Lung (tissue), 12 donors: ENCODE data around the gene PCSK5. TPM values are rescaled to one million over a fixed set of nuclear protein-coding genes. Genes with fewer than 3 reads are reported as not detected.

Experiments used
- ATAC-seq: fragments of 200-7000 bp; cut with Tn5 transposase; one replicate; pipeline ENCODE4 v1.9.1; 2020; ENCODE audit warnings: moderate number of reproducible peaks; ENCODE audit not compliant: insufficient read depth, low FRiP score
- DNase-seq, 3 donors: peaks; one replicate each; pipeline ENCODE4 v3.0.0-alpha.2; 2013 to 2017
- H3K27ac ChIP-seq, 2 donors: one replicate each; pipeline ENCODE4 v1.5.1; 2013; ENCODE audit warnings: mild to moderate bottlenecking in 2 of 2, moderate library complexity in 2 of 2, control low read depth in 1 of 2, inconsistent platforms in 1 of 2, low read depth in 1 of 2, low read length in 1 of 2
- H3K27me3 ChIP-seq, 3 donors: one replicate each; pipeline ENCODE4 v1.5.1; 2013; ENCODE audit warnings: low read length in 2 of 3; ENCODE audit not compliant: control insufficient read depth in 3 of 3, insufficient read depth in 3 of 3
- H3K36me3 ChIP-seq, 4 donors: one replicate each; pipeline ENCODE4 v1.5.1; 2013; ENCODE audit warnings: low read length in 4 of 4, mild to moderate bottlenecking in 1 of 4, moderate library complexity in 1 of 4; ENCODE audit not compliant: control insufficient read depth in 4 of 4, insufficient read depth in 4 of 4
- H3K4me1 ChIP-seq, 5 donors: one replicate each; pipeline ENCODE4 v1.5.1; 2013; ENCODE audit warnings: low read length in 5 of 5, mild to moderate bottlenecking in 2 of 5, moderate library complexity in 1 of 5; ENCODE audit not compliant: control insufficient read depth in 5 of 5, insufficient read depth in 5 of 5
- H3K4me3 ChIP-seq: one replicate; pipeline ENCODE4 v1.5.1; 2013; ENCODE audit warnings: mild to moderate bottlenecking, control low read depth, moderate library complexity
- H3K9ac ChIP-seq, 2 donors: one replicate each; pipeline ENCODE4 v1.5.1; 2013; ENCODE audit warnings: low read length in 2 of 2, control low read depth in 1 of 2; ENCODE audit not compliant: insufficient read depth in 1 of 2
- H3K9me3 ChIP-seq, 4 donors: one replicate each; pipeline ENCODE4 v1.5.1; 2013; ENCODE audit warnings: low read length in 3 of 4, mild to moderate bottlenecking in 1 of 4, moderate library complexity in 1 of 4; ENCODE audit not compliant: control insufficient read depth in 4 of 4, insufficient read depth in 3 of 4
- CTCF ChIP-seq: IDR thresholded peaks from 2 replicates; pipeline ENCODE4 v1.5.1; 2012; ENCODE audit warnings: mild to moderate bottlenecking; ENCODE audit errors: control extremely low read depth, extremely low read depth
- WGBS, 2 donors: extraction: QIAGEN DNeasy Blood & Tissue Kit; methylation state at CpG; one replicate each; pipeline ENCODE4 v1.1.7; 2013; 5-methylcytosine and 5-hydroxymethylcytosine counted together
- polyA plus RNA-seq, 2 donors: library from polyadenylated mRNA; stranded (reverse); fragments of 200-250 nt; gene quantifications; one replicate each; pipeline ENCODE4 v1.2.1, GENCODE V29; 2013
- total RNA-seq, 2 donors: library from RNA; depleted of rRNA in 1 of 2; stranded (reverse); fragments of >200 nt in 1 of 2; gene quantifications; one replicate each; pipeline ENCODE4 v1.2.1, GENCODE V29; 2014 to 2021
- donor health status: control.
- donor health status: control.
- donor health status: Bipolar disorder and iron deficiency.
- donor health status: healthy.
- donor health status: DM: yes; HTN: yes; CAD: no.

The PCSK5 gene
- total and polyA plus RNA-seq, 4 donors, result 1.9 to 28.2 (median 13.6) TPM

GRCh38 chr9:76090330-76090729 is 199.9 kb downstream of the PCSK5 start:
- no peak for TF ChIP-seq CTCF
- no peak for ATAC-seq
- no peaks in the 10 kb centered on the region for H3K27me3 ChIP-seq
- peaks cover 0 to 4% (median 0%) of the 10 kb centered on the region in 5 donors for H3K4me1 ChIP-seq
- no peak overlapping the region for H3K9ac ChIP-seq
- no peak for DNase-seq
- 77 to 82% methylated on average over 6 of the region's 6 CpGs for WGBS, 2 donors
- peaks cover 0 to 1% (median 0%) of the 10 kb centered on the region in 4 donors for H3K36me3 ChIP-seq
- no peak overlapping the region for H3K27ac ChIP-seq
- H3K9me3 ChIP-seq, result no peaks in the 10 kb centered on the region
- no peak overlapping the region for H3K4me3 ChIP-seq

- ATAC-seq, result no peak
- no peak for TF ChIP-seq CTCF
- Histone ChIP-seq H3K27me3 (no peaks in the 10 kb centered on the region), H3K36me3 (peaks cover 0 to 1% (median 0%) of the 10 kb centered on the region in 4 donors), H3K4me3 (no peak overlapping the region), H3K27ac (no peak overlapping the region), H3K4me1 (peaks cover 0 to 6% (median 0%) of the 10 kb centered on the region in 5 donors), H3K9ac (no peak overlapping the region), H3K9me3 (peaks cover 0 to 2% (median 0%) of the 10 kb centered on the region in 4 donors)
- DNase-seq, result no peak
- 93 to 95% methylated on average over 10 of the region's 10 CpGs for WGBS, 2 donors
Observed at GRCh38 chr9:76090909-76091308, 200.4 kb downstream of the PCSK5 start.

- Histone ChIP-seq H3K9me3 (peaks cover 0 to 2% (median 0%) of the 10 kb centered on the region in 4 donors), H3K27ac (no peak overlapping the region), H3K4me1 (peaks cover 0 to 6% (median 0%) of the 10 kb centered on the region in 5 donors), H3K4me3 (no peak overlapping the region), H3K9ac (no peak overlapping the region), H3K36me3 (peaks cover 0 to 2% (median under 1%) of the 10 kb centered on the region in 4 donors), H3K27me3 (no peaks in the 10 kb centered on the region)
- no peak for DNase-seq
- TF ChIP-seq CTCF, result no peak
- 72 to 85% methylated on average over 4 of the region's 4 CpGs for WGBS, 2 donors
- ATAC-seq, result no peak
Observed at GRCh38 chr9:76092572-76092971, 202.1 kb downstream of the PCSK5 start.

- DNase-seq (no peak), ATAC-seq (no peak)
- Histone ChIP-seq H3K9me3 (peaks cover 0 to 2% (median 0%) of the 10 kb centered on the region in 4 donors), H3K27ac (no peak overlapping the region), H3K27me3 (no peaks in the 10 kb centered on the region), H3K4me3 (no peak overlapping the region), H3K4me1 (peaks cover 0 to 7% (median 2%) of the 10 kb centered on the region in 5 donors), H3K9ac (no peak overlapping the region), H3K36me3 (peaks cover 0 to 9% (median 0%) of the 10 kb centered on the region in 4 donors)
- TF ChIP-seq CTCF, result no peak
- 77 to 85% methylated on average over 4 of the region's 4 CpGs for WGBS, 2 donors
Observed at GRCh38 chr9:76095585-76095984, 205.1 kb downstream of the PCSK5 start.
